Central memory CD8-positive, alpha-beta T cell (primary cell): ENCODE measurements around the gene CBR3.
"Not testable (repeated sequence)": the region's sequence is repeated elsewhere in the genome, so short reads cannot be mapped to it uniquely, and the experiment has no call there.

ENCODE experiments used
- ATAC-seq: fragments of 150-1000 bp; cut with Tn5 transposase; replicated peaks from 2 replicates; pipeline ENCODE4 v1.10.0; 2022; ENCODE audit warnings: mild to moderate bottlenecking, moderate FRiP score, moderate number of reproducible peaks; ENCODE audit not compliant: poor library complexity, severe bottlenecking; ENCODE audit errors: extremely low read depth
- DNase-seq, 2 donors: peaks; one replicate each; pipeline ENCODE4 v3.0.0; 2021; ENCODE audit warnings: low spot score in 2 of 2
- H3K27ac Mint-ChIP-seq: one replicate; pipeline ENCODE4 v1.8.0; 2022; ENCODE audit warnings: low read depth, mild to moderate bottlenecking, moderate library complexity, mixed read lengths
- H3K27me3 Mint-ChIP-seq: one replicate; pipeline ENCODE4 v1.8.0; 2022; ENCODE audit warnings: mixed read lengths
- H3K36me3 Mint-ChIP-seq: one replicate; pipeline ENCODE4 v1.8.0; 2022; ENCODE audit warnings: mild to moderate bottlenecking, moderate library complexity, mixed read lengths; ENCODE audit not compliant: insufficient read depth
- H3K4me1 Mint-ChIP-seq: one replicate; pipeline ENCODE4 v1.8.0; 2022; ENCODE audit warnings: mixed read lengths
- H3K4me3 Mint-ChIP-seq: one replicate; pipeline ENCODE4 v1.8.0; 2022; ENCODE audit warnings: mild to moderate bottlenecking, moderate library complexity, mixed read lengths
- H3K9me3 Mint-ChIP-seq: one replicate; pipeline ENCODE4 v1.8.0; 2022; ENCODE audit warnings: mixed read lengths

CBR3 gene

DNA sequence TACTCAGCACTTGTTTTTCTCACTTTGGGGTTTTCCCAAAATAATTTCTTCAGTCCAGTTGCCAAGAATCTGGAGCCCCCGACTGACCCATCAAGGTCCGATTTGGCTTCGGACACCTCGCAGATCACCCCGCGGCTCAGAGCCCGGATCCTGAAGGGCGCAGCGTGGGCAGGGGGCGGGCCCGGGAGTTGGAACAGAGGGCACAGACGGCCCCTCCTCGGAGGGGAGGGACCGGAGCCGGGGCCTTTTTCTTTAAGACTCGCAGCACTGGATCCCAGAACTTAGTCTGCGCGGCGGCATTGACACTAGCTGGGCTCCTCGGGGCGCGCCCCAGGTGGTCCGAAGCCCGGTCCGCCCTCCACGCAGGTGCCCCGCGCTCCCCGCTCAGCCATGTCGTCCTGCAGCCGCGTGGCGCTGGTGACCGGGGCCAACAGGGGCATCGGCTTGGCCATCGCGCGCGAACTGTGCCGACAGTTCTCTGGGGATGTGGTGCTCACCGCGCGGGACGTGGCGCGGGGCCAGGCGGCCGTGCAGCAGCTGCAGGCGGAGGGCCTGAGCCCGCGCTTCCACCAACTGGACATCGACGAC, at the start of gene CBR3:
Gene CBR3 (plus strand): TSS at position 277 of the 588 bp plus-strand sequence. CDS start 114 bp downstream, at position 391.
- ATAC-seq (peak; percentile 28), DNase-seq (no peak)
- Mint-ChIP-seq H3K4me3 (peak within 1 kb of the TSS; percentile 90), H3K27me3 (no peaks in the 10 kb centered on the region), H3K27ac (peak within 1 kb of the TSS; percentile 85), H3K4me1 (peaks cover 27% of the 10 kb centered on the region), H3K36me3 (peaks cover 6% of the 10 kb centered on the region), H3K9me3 (no peaks in the 10 kb centered on the region)

- Mint-ChIP-seq H3K27me3 (no peaks in the 10 kb centered on the region), H3K4me3 (no peak overlapping the region), H3K4me1 (no peaks in the 10 kb centered on the region), H3K9me3 (no peaks in the 10 kb centered on the region), H3K27ac (no peak overlapping the region), H3K36me3 (no peaks in the 10 kb centered on the region)
- ATAC-seq (no peak), DNase-seq (no peak)
Measured at GRCh38 chr21:36087362-36088138, 47.3 kb upstream of the CBR3 start.

GRCh38 chr21:36089946-36090345, 44.9 kb upstream of the CBR3 start:
- no peaks in the 10 kb centered on the region for H3K4me1 Mint-ChIP-seq
- no peak overlapping the region for H3K4me3 Mint-ChIP-seq
- DNase-seq, result no peak
- no peaks in the 10 kb centered on the region for H3K9me3 Mint-ChIP-seq
- H3K27ac Mint-ChIP-seq, result no peak overlapping the region
- peaks cover 15% of the 10 kb centered on the region for H3K27me3 Mint-ChIP-seq
- H3K36me3 Mint-ChIP-seq, result peaks cover 2% of the 10 kb centered on the region
- ATAC-seq, result no peak

DNA sequence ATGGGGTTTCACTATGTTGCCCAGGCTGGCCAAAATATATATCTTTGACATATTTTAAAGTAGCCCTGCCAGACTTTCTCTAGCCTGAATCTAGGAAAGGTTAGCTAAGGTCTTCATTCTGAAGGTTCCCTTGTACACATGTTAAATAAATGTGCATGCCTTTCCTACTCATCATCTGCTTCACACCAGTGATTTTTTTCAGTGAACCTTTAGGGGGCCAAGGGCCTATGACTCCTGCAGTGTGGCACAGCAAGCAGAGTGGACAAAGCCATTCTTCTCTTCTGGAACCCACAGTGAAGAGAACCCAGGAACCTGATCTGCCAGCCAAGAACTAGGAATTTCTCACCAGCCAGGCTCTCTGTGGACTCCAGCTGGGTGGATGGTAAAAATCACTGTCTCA, 42.2 kb upstream of the CBR3 start:
- Mint-ChIP-seq H3K27ac (no peak overlapping the region), H3K4me3 (no peak overlapping the region), H3K9me3 (no peaks in the 10 kb centered on the region), H3K4me1 (no peaks in the 10 kb centered on the region), H3K27me3 (peaks cover 15% of the 10 kb centered on the region), H3K36me3 (peaks cover 2% of the 10 kb centered on the region)
- DNase-seq, result no peak
- no peak for ATAC-seq

GRCh38 chr21:36093512-36093911, 41.4 kb upstream of the CBR3 start:
- Mint-ChIP-seq H3K9me3 (no peaks in the 10 kb centered on the region), H3K36me3 (peaks cover 2% of the 10 kb centered on the region), H3K4me1 (no peaks in the 10 kb centered on the region), H3K27ac (no peak overlapping the region), H3K27me3 (peaks cover 17% of the 10 kb centered on the region), H3K4me3 (no peak overlapping the region)
- ATAC-seq, result no peak
- DNase-seq, result no peak

DNA sequence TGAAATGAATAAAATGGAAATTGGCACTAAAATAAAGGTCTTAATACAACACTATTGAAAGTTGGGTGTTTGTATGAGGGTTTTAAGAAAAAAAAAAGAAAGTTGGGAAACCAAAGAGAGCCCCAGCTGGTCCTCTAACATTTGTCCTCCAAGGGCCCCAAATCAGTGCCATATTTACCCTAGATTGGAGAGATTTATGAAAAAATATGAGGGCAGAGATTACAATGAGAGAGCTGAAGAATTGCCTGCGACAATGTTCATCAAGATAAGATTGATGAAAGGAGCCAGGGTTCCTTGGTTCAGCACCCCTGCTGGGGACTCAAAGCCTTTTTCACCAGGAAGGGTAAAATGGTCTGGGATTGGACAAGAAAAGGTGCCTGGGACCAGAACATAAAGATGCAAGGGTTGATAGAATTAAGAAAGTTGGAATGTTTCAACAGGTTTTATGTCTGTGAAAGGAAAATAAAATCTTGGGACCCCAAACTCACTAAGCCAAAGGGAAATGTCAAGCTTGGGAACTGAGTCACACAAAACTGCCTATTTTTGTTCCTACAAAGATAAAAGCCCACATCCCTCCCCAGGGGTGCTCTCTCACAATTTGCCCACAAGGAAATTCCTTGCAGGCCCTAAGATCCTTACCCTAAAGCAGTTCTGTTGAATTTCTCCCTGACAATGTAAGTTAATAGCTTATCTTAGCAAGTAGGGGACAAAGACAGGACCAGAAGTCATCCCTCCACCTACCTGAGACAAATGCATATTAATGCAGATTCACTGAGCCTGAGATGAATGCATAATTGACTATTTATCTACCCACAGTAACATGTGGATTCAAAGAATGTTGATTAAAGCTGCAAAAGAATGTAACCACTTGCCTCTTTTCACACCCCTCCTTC, 38.2 kb upstream of the CBR3 start:
- no peak overlapping the region for H3K4me3 Mint-ChIP-seq
- DNase-seq (no peak), ATAC-seq (no peak)
- peaks cover 38% of the 10 kb centered on the region for H3K27me3 Mint-ChIP-seq
- no peaks in the 10 kb centered on the region for H3K4me1 Mint-ChIP-seq
- no peaks in the 10 kb centered on the region for H3K9me3 Mint-ChIP-seq
- H3K27ac Mint-ChIP-seq, result no peak overlapping the region
- H3K36me3 Mint-ChIP-seq, result peaks cover 2% of the 10 kb centered on the region

DNA sequence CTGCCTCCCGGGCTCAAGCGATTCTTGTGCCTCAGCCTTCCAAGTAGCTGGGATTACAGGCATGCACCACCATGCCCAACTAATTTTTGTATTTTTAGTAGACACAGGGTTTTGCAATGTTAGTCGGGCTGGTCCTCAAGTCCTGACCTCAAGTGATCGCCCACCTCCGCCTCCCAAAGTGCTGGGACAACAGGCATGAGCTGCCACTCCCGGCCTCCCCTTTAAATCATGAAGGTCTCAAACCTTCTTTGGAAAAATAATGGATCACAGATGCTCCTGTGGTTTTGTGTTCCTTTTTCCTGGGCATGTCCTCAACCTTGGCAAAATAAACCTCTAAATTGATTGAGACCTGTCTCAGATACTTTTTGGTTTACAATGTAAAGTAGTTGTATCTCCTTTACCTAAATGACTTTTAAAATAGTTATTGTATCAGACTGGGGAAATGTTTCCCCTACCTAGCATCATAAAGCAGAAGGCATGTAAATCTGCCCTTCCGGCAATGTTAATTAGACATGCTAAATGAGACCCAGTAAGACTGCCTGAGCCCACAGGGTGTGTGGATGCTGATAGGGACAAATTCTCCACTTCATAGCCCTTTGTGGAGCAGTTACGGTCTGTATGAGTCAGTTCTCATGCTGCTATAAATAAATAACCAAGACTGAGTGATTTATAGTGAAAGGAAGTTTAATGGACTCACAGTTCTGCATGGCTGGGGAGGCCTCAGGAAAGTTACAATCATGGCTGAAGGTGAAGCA, 37.3 kb upstream of the CBR3 start:
- peaks cover 38% of the 10 kb centered on the region for H3K27me3 Mint-ChIP-seq
- peaks cover 2% of the 10 kb centered on the region for H3K36me3 Mint-ChIP-seq
- no peak overlapping the region for H3K27ac Mint-ChIP-seq
- H3K4me1 Mint-ChIP-seq, result no peaks in the 10 kb centered on the region
- no peak overlapping the region for H3K4me3 Mint-ChIP-seq
- no peaks in the 10 kb centered on the region for H3K9me3 Mint-ChIP-seq
- DNase-seq (no peak), ATAC-seq (no peak)

GRCh38 chr21:36098182-36098532, 36.7 kb upstream of the CBR3 start:
- no peak overlapping the region for H3K4me3 Mint-ChIP-seq
- ATAC-seq, result no peak
- no peaks in the 10 kb centered on the region for H3K4me1 Mint-ChIP-seq
- no peak for DNase-seq
- H3K27me3 Mint-ChIP-seq, result peaks cover 33% of the 10 kb centered on the region
- no peaks in the 10 kb centered on the region for H3K9me3 Mint-ChIP-seq
- no peak overlapping the region for H3K27ac Mint-ChIP-seq
- peaks cover 2% of the 10 kb centered on the region for H3K36me3 Mint-ChIP-seq

- no peaks in the 10 kb centered on the region for H3K4me1 Mint-ChIP-seq
- no peaks in the 10 kb centered on the region for H3K36me3 Mint-ChIP-seq
- no peak overlapping the region for H3K4me3 Mint-ChIP-seq
- H3K9me3 Mint-ChIP-seq, result no peaks in the 10 kb centered on the region
- DNase-seq, result no peak
- ATAC-seq, result no peak
- H3K27me3 Mint-ChIP-seq, result peaks cover 24% of the 10 kb centered on the region
- H3K27ac Mint-ChIP-seq, result no peak overlapping the region
Measured at GRCh38 chr21:36099000-36099399, 35.9 kb upstream of the CBR3 start.

GRCh38 chr21:36099695-36100211, 35.1 kb upstream of the CBR3 start:
- not testable (repeated sequence) for H3K9me3 Mint-ChIP-seq, H3K36me3 Mint-ChIP-seq, H3K27ac Mint-ChIP-seq, H3K4me3 Mint-ChIP-seq, DNase-seq, H3K4me1 Mint-ChIP-seq, ATAC-seq
- H3K27me3 Mint-ChIP-seq, result peaks cover 29% of the 10 kb centered on the region

DNA sequence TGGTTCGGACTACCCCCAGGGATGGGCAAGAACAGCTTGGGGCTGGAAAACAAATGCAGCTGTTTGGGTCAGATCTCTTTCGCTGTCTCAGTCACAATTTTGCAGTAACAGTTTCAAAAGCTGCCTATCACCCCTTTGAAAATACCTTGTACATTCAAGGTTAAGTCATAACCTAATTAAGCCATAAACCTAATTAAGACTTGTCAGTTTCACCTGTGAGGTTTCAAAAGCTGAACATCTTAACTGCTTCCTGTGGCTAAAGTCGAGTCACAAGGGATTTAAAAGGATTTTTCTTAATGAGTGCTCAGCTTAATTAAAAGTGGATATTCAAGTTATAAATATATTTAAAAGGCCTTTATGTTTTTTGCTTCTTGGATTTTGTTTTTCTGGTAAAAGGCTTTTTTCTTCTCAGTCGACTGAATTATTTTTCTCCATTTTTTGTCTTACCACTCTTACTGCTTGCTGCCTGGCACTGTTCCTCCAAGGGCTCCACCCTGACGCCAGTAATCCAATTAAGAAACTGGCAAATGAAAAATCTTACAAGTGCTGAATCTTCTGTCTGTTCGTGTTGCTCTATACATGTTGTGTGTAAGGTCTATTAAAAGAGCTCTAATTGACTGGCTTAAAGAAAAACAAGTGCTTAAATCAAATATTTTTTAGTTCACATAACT, 33.8 kb upstream of the CBR3 start:
- no peak for DNase-seq
- no peak overlapping the region for H3K4me3 Mint-ChIP-seq
- H3K4me1 Mint-ChIP-seq, result no peaks in the 10 kb centered on the region
- no peak for ATAC-seq
- H3K36me3 Mint-ChIP-seq, result peaks cover 2% of the 10 kb centered on the region
- H3K27ac Mint-ChIP-seq, result no peak overlapping the region
- no peaks in the 10 kb centered on the region for H3K9me3 Mint-ChIP-seq
- H3K27me3 Mint-ChIP-seq, result peaks cover 42% of the 10 kb centered on the region

DNA sequence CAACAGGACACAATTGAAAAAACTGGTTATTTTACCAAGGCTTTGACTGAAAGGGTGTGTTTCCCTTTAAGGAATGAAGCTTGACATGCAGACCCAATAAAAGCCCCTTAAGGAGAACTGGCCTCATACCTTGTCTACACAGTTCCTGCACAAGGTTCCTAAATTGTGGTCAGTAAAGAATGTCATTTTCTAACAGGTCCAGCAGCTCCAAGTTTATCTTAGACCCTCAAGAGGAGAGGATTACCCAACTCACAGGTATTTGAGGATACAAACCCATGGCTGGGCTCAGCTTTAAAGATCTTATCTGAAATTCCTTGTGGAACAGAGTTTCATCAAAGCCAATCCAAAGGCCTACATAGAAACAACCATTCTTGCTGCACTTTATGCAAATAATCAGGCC, 31.4 kb upstream of the CBR3 start:
- H3K36me3 Mint-ChIP-seq, result peaks cover 2% of the 10 kb centered on the region
- no peak overlapping the region for H3K27ac Mint-ChIP-seq
- no peak overlapping the region for H3K4me3 Mint-ChIP-seq
- peaks cover 64% of the 10 kb centered on the region for H3K27me3 Mint-ChIP-seq
- H3K4me1 Mint-ChIP-seq, result no peaks in the 10 kb centered on the region
- ATAC-seq (no peak), DNase-seq (no peak)
- no peaks in the 10 kb centered on the region for H3K9me3 Mint-ChIP-seq
